Liver (tissue), 9 donors: ENCODE measurements around the gene IDH1. TPM values are rescaled to one million over a fixed set of nuclear protein-coding genes. Genes with fewer than 3 reads are reported as not detected.

ENCODE experiments used
- DNase-seq: peaks from one replicate; pipeline ENCODE4 v3.0.0-alpha.2; 2017; ENCODE audit warnings: low spot score
- H3K27ac ChIP-seq, 2 donors: one replicate each; pipeline ENCODE4 v1.7.0; 2013; ENCODE audit warnings: inconsistent platforms in 2 of 2, low read length in 2 of 2, control low read depth in 1 of 2, low read depth in 1 of 2, mild to moderate bottlenecking in 1 of 2
- H3K27me3 ChIP-seq, 4 donors: one replicate each; pipeline versions ENCODE4 v1.6.1 to v1.7.0; 2013; ENCODE audit warnings: low read length in 3 of 4, inconsistent platforms in 1 of 4, mild to moderate bottlenecking in 1 of 4, moderate library complexity in 1 of 4; ENCODE audit not compliant: control insufficient read depth in 4 of 4, insufficient read depth in 4 of 4
- H3K36me3 ChIP-seq, 4 donors: one replicate each; pipeline versions ENCODE4 v1.6.1 to v1.7.0; 2013; ENCODE audit warnings: low read length in 3 of 4, mild to moderate bottlenecking in 3 of 4, low read depth in 1 of 4, moderate library complexity in 1 of 4; ENCODE audit not compliant: control insufficient read depth in 4 of 4, insufficient read depth in 3 of 4
- H3K4me1 ChIP-seq, 4 donors: one replicate each; pipeline versions ENCODE4 v1.6.1 to v1.7.0; 2013; ENCODE audit warnings: low read length in 3 of 4, mild to moderate bottlenecking in 3 of 4, moderate library complexity in 1 of 4; ENCODE audit not compliant: control insufficient read depth in 4 of 4, insufficient read depth in 4 of 4
- H3K4me3 ChIP-seq, 3 donors: one replicate each; pipeline versions ENCODE4 v1.6.1 to v1.7.0; 2013; ENCODE audit warnings: low read length in 3 of 3, control low read depth in 1 of 3, low read depth in 1 of 3, mild to moderate bottlenecking in 1 of 3
- H3K9ac ChIP-seq, 2 donors: one replicate each; pipeline ENCODE4 v1.7.0; 2013; ENCODE audit warnings: low read length in 2 of 2, mild to moderate bottlenecking in 2 of 2, moderate library complexity in 2 of 2, control low read depth in 1 of 2, low read depth in 1 of 2
- H3K9me3 ChIP-seq, 4 donors: one replicate each; pipeline versions ENCODE4 v1.6.1 to v1.7.0; 2013; ENCODE audit warnings: low read length in 3 of 4; ENCODE audit not compliant: control insufficient read depth in 4 of 4
- ATF3 ChIP-seq: IDR thresholded peaks from 2 replicates; pipeline ENCODE4 v1.6.1; 2016; ENCODE audit warnings: antibody characterized with exemption
- CTCF ChIP-seq: fragments of 150-350 bp; IDR thresholded peaks from 2 replicates; pipeline ENCODE4 v1.5.1; 2017; ENCODE audit warnings: improper control_type of control experiment, low read depth, low read length; ENCODE audit not compliant: missing input control
- EGR1 ChIP-seq, 2 donors: IDR thresholded peaks; 2 replicates each; pipeline ENCODE4 v1.6.1; 2016 to 2018; ENCODE audit warnings: antibody characterized with exemption in 2 of 2, low read depth in 2 of 2
- FOXA1 ChIP-seq: IDR thresholded peaks from 2 replicates; pipeline ENCODE4 v1.6.1; 2016; ENCODE audit warnings: antibody characterized with exemption
- FOXA2 ChIP-seq: IDR thresholded peaks from 2 replicates; pipeline ENCODE4 v1.6.1; 2016; ENCODE audit warnings: antibody characterized with exemption
- GABPA ChIP-seq, 2 donors: IDR thresholded peaks in 1 of 2; conservative IDR thresholded peaks in 1 of 2; 2 replicates each; pipeline ENCODE4 v1.6.1; 2016; ENCODE audit warnings: antibody characterized with exemption in 2 of 2, mild to moderate bottlenecking in 1 of 2, moderate library complexity in 1 of 2
- HNF4A ChIP-seq, 2 donors: conservative IDR thresholded peaks; 2 replicates each; pipeline ENCODE4 v1.6.1; 2016; ENCODE audit warnings: antibody characterized with exemption in 2 of 2, mild to moderate bottlenecking in 2 of 2
- HNF4G ChIP-seq: IDR thresholded peaks from 2 replicates; pipeline ENCODE4 v1.6.1; 2016; ENCODE audit warnings: antibody characterized with exemption
- JUND ChIP-seq, 2 donors: IDR thresholded peaks; 2 replicates each; pipeline ENCODE4 v1.6.1; 2016; ENCODE audit warnings: antibody characterized with exemption in 2 of 2
- MAX ChIP-seq: IDR thresholded peaks from 2 replicates; pipeline ENCODE4 v1.6.1; 2016; ENCODE audit warnings: antibody characterized with exemption
- NR2F2 ChIP-seq: IDR thresholded peaks from 2 replicates; pipeline ENCODE4 v1.6.1; 2016; ENCODE audit warnings: antibody characterized with exemption
- RAD21 ChIP-seq, 2 donors: IDR thresholded peaks; 2 replicates each; pipeline ENCODE4 v1.6.1; 2016; ENCODE audit warnings: antibody characterized with exemption in 2 of 2, mild to moderate bottlenecking in 2 of 2
- REST ChIP-seq: IDR thresholded peaks from 2 replicates; pipeline ENCODE4 v1.6.1; 2016; ENCODE audit warnings: antibody characterized with exemption, mild to moderate bottlenecking
- RXRA ChIP-seq, 2 donors: IDR thresholded peaks; 2 replicates each; pipeline ENCODE4 v1.6.1; 2017 to 2018; ENCODE audit warnings: antibody characterized with exemption in 2 of 2, mild to moderate bottlenecking in 1 of 2
- SP1 ChIP-seq: IDR thresholded peaks from 2 replicates; pipeline ENCODE4 v1.6.1; 2018; ENCODE audit warnings: antibody characterized with exemption, mild to moderate bottlenecking
- TAF1 ChIP-seq: conservative IDR thresholded peaks from 2 replicates; pipeline ENCODE4 v1.6.1; 2016; ENCODE audit warnings: antibody characterized with exemption, mild to moderate bottlenecking
- YY1 ChIP-seq: IDR thresholded peaks from 2 replicates; pipeline ENCODE4 v1.6.1; 2016; ENCODE audit warnings: antibody characterized with exemption, mild to moderate bottlenecking
- ZBTB33 ChIP-seq: IDR thresholded peaks from 2 replicates; pipeline ENCODE4 v1.6.1; 2016; ENCODE audit warnings: antibody characterized with exemption
- WGBS: extraction: QIAGEN DNeasy Blood & Tissue Kit; methylation state at CpG from one replicate; pipeline ENCODE4 v1.1.7; 2013; 5-methylcytosine and 5-hydroxymethylcytosine counted together
- polyA plus RNA-seq, 2 donors: library from polyadenylated mRNA; stranded (reverse) in 1 of 2; unstranded in 1 of 2; fragments of 200-250 nt in 1 of 2; fragments of >200 nt in 1 of 2; fragmentation: Nextera tagmentation in 1 of 2; extraction: Ambion mirVana in 1 of 2; gene quantifications; one replicate each; pipeline versions ENCODE4 v1.2.1 to v1.2.3, GENCODE V29; 2013 to 2015
- total RNA-seq, 2 donors: library from RNA; depleted of rRNA; stranded (reverse); fragments of >200 nt; gene quantifications; one replicate each; pipeline ENCODE4 v1.2.3, GENCODE V29; 2014
- donor health status: healthy.
- donor health status: healthy.
- donor health status: healthy.
- donor health status: healthy.
- donor health status: healthy.

IDH1 gene
- total and polyA plus RNA-seq, 4 donors, result 134 to 188 (median 142) TPM

GRCh38 chr2:208204166-208204565 lies 50.7 kb downstream of the IDH1 start:
- no peak for DNase-seq
- no peaks in the 10 kb centered on the region for H3K36me3 ChIP-seq

GRCh38 chr2:208195531-208195930 lies 59.3 kb downstream of the IDH1 start:
- Histone ChIP-seq H3K4me1 (no peaks in the 10 kb centered on the region), H3K9ac (no peak overlapping the region), H3K27me3 (no peaks in the 10 kb centered on the region), H3K36me3 (no peaks in the 10 kb centered on the region), H3K27ac (no peak overlapping the region), H3K9me3 (no peaks in the 10 kb centered on the region), H3K4me3 (no peak overlapping the region)
- TF ChIP-seq RAD21 (IDR thresholded peaks at IDR 0.05) (no peak), HNF4G (no peak), ZBTB33 (no peak), REST (no peak), ATF3 (no peak), RXRA (IDR thresholded peaks at IDR 0.05) (no peak), SP1 (no peak), MAX (no peak), FOXA2 (no peak), HNF4A (conservative IDR thresholded peaks at IDR 0.05) (no peak), EGR1 (IDR thresholded peaks at IDR 0.05; ENCODE audit: low read depth in 2 of 2) (no peak), YY1 (no peak), NR2F2 (no peak), JUND (IDR thresholded peaks at IDR 0.05) (no peak), CTCF (no peak), GABPA (IDR thresholded peaks at IDR 0.05 in 1 of 2, conservative IDR thresholded peaks at IDR 0.05 in 1 of 2) (no peak), FOXA1 (no peak), TAF1 (no peak)
- no peak for DNase-seq
- WGBS, result 93% methylated on average over 3 of the region's 3 CpGs

More at GRCh38 chr2:208204166-208204565, 50.7 kb downstream of the IDH1 start:
- H3K27me3 ChIP-seq, result no peaks in the 10 kb centered on the region
- TF ChIP-seq CTCF (no peak), NR2F2 (no peak), HNF4G (no peak), HNF4A (conservative IDR thresholded peaks at IDR 0.05) (no peak)
- H3K9ac ChIP-seq, result no peak overlapping the region
- H3K27ac ChIP-seq, result no peak overlapping the region
- no peaks in the 10 kb centered on the region for H3K4me1 ChIP-seq
- 69% methylated on average over 5 of the region's 5 CpGs for WGBS
- H3K9me3 ChIP-seq, result no peaks in the 10 kb centered on the region
- H3K4me3 ChIP-seq, result no peak overlapping the region
